ENCODE data around the gene P2RY2. TPM values are rescaled to one million over a fixed set of nuclear protein-coding genes. Genes with fewer than 3 reads are reported as not detected.

P2RY2 gene
- total and polyA plus RNA-seq, 4 donors = 1.8 to 3.7 (median 2.2) TPM

- WGBS = 97% methylated on average over 2 of the region's 2 CpGs
- no peak for TF ChIP-seq SP1 (IDR thresholded peaks at IDR 0.05)
- TF ChIP-seq MAX (IDR thresholded peaks at IDR 0.05) = no peak
- TF ChIP-seq RAD21 (IDR thresholded peaks at IDR 0.05) = no peak
- TF ChIP-seq HNF4A (conservative IDR thresholded peaks at IDR 0.05) = no peak
- no peak for TF ChIP-seq REST (IDR thresholded peaks at IDR 0.05)
- TF ChIP-seq TAF1 (conservative IDR thresholded peaks at IDR 0.05) = no peak
- TF ChIP-seq FOXA1 (IDR thresholded peaks at IDR 0.05) = no peak
- TF ChIP-seq ZBTB33 (IDR thresholded peaks at IDR 0.05) = no peak
- no peak for TF ChIP-seq EGR1 (IDR thresholded peaks at IDR 0.05; ENCODE audit: low read depth in 2 of 2)
- TF ChIP-seq YY1 (IDR thresholded peaks at IDR 0.05) = no peak
- no peak for TF ChIP-seq FOXA2 (IDR thresholded peaks at IDR 0.05)
- TF ChIP-seq ATF3 (IDR thresholded peaks at IDR 0.05) = no peak
- no peak for TF ChIP-seq CTCF (IDR thresholded peaks at IDR 0.05; ENCODE audit: low read depth, low read length, missing input control)
- TF ChIP-seq GABPA (IDR thresholded peaks at IDR 0.05 in 1 of 2, conservative IDR thresholded peaks at IDR 0.05 in 1 of 2) = no peak
- no peak for TF ChIP-seq RXRA (IDR thresholded peaks at IDR 0.05)
- TF ChIP-seq NR2F2 (IDR thresholded peaks at IDR 0.05) = no peak
- no peak for TF ChIP-seq JUND (IDR thresholded peaks at IDR 0.05)
- TF ChIP-seq HNF4G (IDR thresholded peaks at IDR 0.05) = no peak
- Histone ChIP-seq H3K27ac (ENCODE audit: low read depth in 1 of 2, low read length in 2 of 2) (no peak overlapping the region), H3K4me1 (ENCODE audit: control insufficient read depth in 4 of 4, insufficient read depth in 4 of 4, low read length in 3 of 4) (peaks cover 7 to 37% (median 27%) of the 10 kb centered on the region in 4 donors), H3K9me3 (ENCODE audit: control insufficient read depth in 4 of 4, low read length in 3 of 4) (no peaks in the 10 kb centered on the region), H3K9ac (ENCODE audit: low read depth in 1 of 2, low read length in 2 of 2) (no peak overlapping the region), H3K27me3 (ENCODE audit: control insufficient read depth in 4 of 4, insufficient read depth in 4 of 4, low read length in 3 of 4) (no peaks in the 10 kb centered on the region), H3K36me3 (ENCODE audit: control insufficient read depth in 4 of 4, insufficient read depth in 3 of 4, low read depth in 1 of 4, low read length in 3 of 4) (no peaks in the 10 kb centered on the region), H3K4me3 (ENCODE audit: low read depth in 1 of 3, low read length in 3 of 3) (no peak overlapping the region)
- no peak for DNase-seq (ENCODE audit: low spot score)
These were observed 47.9 kb upstream of the P2RY2 start for GRCh38 chr11:73170140-73170539.

Data from liver (tissue), 9 donors.